Karpas-422 (cell line): ENCODE data around the gene IL1A. TPM values are rescaled to one million over a fixed set of nuclear protein-coding genes. Genes with fewer than 3 reads are reported as not detected.

Experiments used
- DNase-seq: peaks from one replicate; pipeline ENCODE4 v3.0.0-alpha.2; 2015
- H2AFZ ChIP-seq: fragments of 200-600 bp; sonication (generic); 2 replicates; pipeline ENCODE4 v1.6.1; 2014; ENCODE audit warnings: antibody characterized with exemption, low read length, mixed read lengths
- H3K27ac ChIP-seq: fragments of 200-600 bp; sonication (generic); 2 replicates; pipeline ENCODE4 v1.5.1; 2014; ENCODE audit warnings: mild to moderate bottlenecking, low read length, moderate library complexity
- H3K27me3 ChIP-seq: fragments of 200-600 bp; sonication (generic); 2 replicates; pipeline ENCODE4 v1.6.1; 2014; ENCODE audit warnings: low read length, mixed read lengths
- H3K36me3 ChIP-seq: fragments of 200-600 bp; sonication (generic); 2 replicates; pipeline ENCODE4 v1.6.1; 2014; ENCODE audit warnings: low read length, mixed read lengths; ENCODE audit not compliant: insufficient read depth
- H3K4me1 ChIP-seq: fragments of 200-600 bp; sonication (generic); 2 replicates; pipeline ENCODE4 v1.6.1; 2014; ENCODE audit warnings: mild to moderate bottlenecking, low read length, mixed read lengths
- H3K4me2 ChIP-seq: fragments of 200-600 bp; sonication (generic); 2 replicates; pipeline ENCODE4 v1.6.1; 2014; ENCODE audit warnings: low read length, low read depth, mild to moderate bottlenecking; ENCODE audit not compliant: poor library complexity, severe bottlenecking
- H3K4me3 ChIP-seq: fragments of 200-600 bp; sonication (generic); 2 replicates; pipeline ENCODE4 v1.5.1; 2014; ENCODE audit warnings: mild to moderate bottlenecking, antibody characterized with exemption, low read length, mixed read lengths
- H3K79me2 ChIP-seq: fragments of 200-600 bp; sonication (generic); 2 replicates; pipeline ENCODE4 v1.6.1; 2014; ENCODE audit warnings: mild to moderate bottlenecking, low read length, mixed read lengths
- H3K9ac ChIP-seq: fragments of 200-600 bp; sonication (generic); 2 replicates; pipeline ENCODE4 v1.6.0; 2014; ENCODE audit warnings: low read length
- H3K9me2 ChIP-seq: fragments of 200-600 bp; sonication (generic), shearing (Covaris generic); replicated peaks from 2 replicates; pipeline ENCODE4 v1.6.0; 2014; ENCODE audit warnings: mild to moderate bottlenecking, low read length, moderate library complexity; ENCODE audit not compliant: insufficient read depth
- H3K9me3 ChIP-seq: fragments of 300-700, 200-600 bp; sonication (generic); 2 replicates; pipeline ENCODE4 v1.6.1; 2014; ENCODE audit warnings: low read length, mixed read lengths
- H4K20me1 ChIP-seq: fragments of 200-600 bp; sonication (generic); 2 replicates; pipeline ENCODE4 v1.6.1; 2014; ENCODE audit warnings: mild to moderate bottlenecking, antibody characterized with exemption, low read length, low read depth; ENCODE audit not compliant: insufficient read depth
- total RNA-seq: library from RNA; depleted of rRNA; stranded (reverse); fragments of >200 nt; shearing (Covaris generic); gene quantifications from 2 replicates; pipeline ENCODE4 v1.2.3, GENCODE V29; 2014; ENCODE audit warnings: low replicate concordance

IL1A gene
- total RNA-seq, 1 experiment from 2014 or later = 0.15 TPM

- Histone ChIP-seq H3K9ac (no peak overlapping the region), H3K79me2 (no peaks in the 10 kb centered on the region; the same call in 1 of the 2 replicates), H3K36me3 (peaks cover 54% of the 10 kb centered on the region), H3K9me3 (no peaks in the 10 kb centered on the region), H4K20me1 (no peaks in the 10 kb centered on the region), H3K4me2 (no peak overlapping the region), H2AFZ (no peak overlapping the region), H3K9me2 (no peaks in the 10 kb centered on the region), H3K4me1 (no peaks in the 10 kb centered on the region), H3K27ac (no peak overlapping the region), H3K27me3 (no peaks in the 10 kb centered on the region), H3K4me3 (no peak overlapping the region)
- DNase-seq = no peak
These were observed 43.8 kb downstream of the IL1A start for GRCh38 chr2:112740527-112740926.

GRCh38 chr2:112737542-112738232, 46.6 kb downstream of the IL1A start:
- DNase-seq = no peak
- no peak overlapping the region for H3K4me2 ChIP-seq
- H3K36me3 ChIP-seq = peaks cover 45% of the 10 kb centered on the region
- no peaks in the 10 kb centered on the region for H3K4me1 ChIP-seq
- H4K20me1 ChIP-seq = no peaks in the 10 kb centered on the region
- H3K9ac ChIP-seq = no peak overlapping the region
- H3K9me3 ChIP-seq = no peaks in the 10 kb centered on the region
- H3K4me3 ChIP-seq = no peak overlapping the region
- H3K79me2 ChIP-seq = no peaks in the 10 kb centered on the region
- H3K27ac ChIP-seq = no peak overlapping the region
- no peaks in the 10 kb centered on the region for H3K9me2 ChIP-seq
- no peaks in the 10 kb centered on the region for H3K27me3 ChIP-seq
- no peak overlapping the region for H2AFZ ChIP-seq

- Histone ChIP-seq H3K9me3 (no peaks in the 10 kb centered on the region), H3K4me3 (no peak overlapping the region), H3K4me1 (no peaks in the 10 kb centered on the region), H2AFZ (no peak overlapping the region), H3K9me2 (no peaks in the 10 kb centered on the region), H3K4me2 (no peak overlapping the region), H3K9ac (no peak overlapping the region), H3K36me3 (peaks cover 13% of the 10 kb centered on the region; the same call in 1 of the 2 replicates), H3K27ac (no peak overlapping the region), H3K27me3 (no peaks in the 10 kb centered on the region), H4K20me1 (no peaks in the 10 kb centered on the region), H3K79me2 (no peaks in the 10 kb centered on the region)
- DNase-seq = no peak
These were observed 50.4 kb downstream of the IL1A start for GRCh38 chr2:112733871-112734270.

- H2AFZ ChIP-seq = no peak overlapping the region
- no peak overlapping the region for H3K27ac ChIP-seq
- no peaks in the 10 kb centered on the region for H3K9me2 ChIP-seq
- H3K4me2 ChIP-seq = no peak overlapping the region
- no peaks in the 10 kb centered on the region for H3K4me1 ChIP-seq
- H3K79me2 ChIP-seq = no peaks in the 10 kb centered on the region
- H3K4me3 ChIP-seq = no peak overlapping the region
- H4K20me1 ChIP-seq = no peaks in the 10 kb centered on the region
- DNase-seq = no peak
- H3K9me3 ChIP-seq = no peaks in the 10 kb centered on the region
- peaks cover 10% of the 10 kb centered on the region; the same call in 1 of the 2 replicates for H3K36me3 ChIP-seq
- H3K27me3 ChIP-seq = no peaks in the 10 kb centered on the region
- H3K9ac ChIP-seq = no peak overlapping the region
These were observed 50.8 kb downstream of the IL1A start for GRCh38 chr2:112733456-112733855.

GRCh38 chr2:112731479-112731878, 52.8 kb downstream of the IL1A start:
- Histone ChIP-seq H3K4me2 (no peak overlapping the region), H2AFZ (no peak overlapping the region), H4K20me1 (no peaks in the 10 kb centered on the region), H3K4me3 (no peak overlapping the region), H3K9ac (no peak overlapping the region), H3K27me3 (no peaks in the 10 kb centered on the region), H3K79me2 (no peaks in the 10 kb centered on the region), H3K36me3 (no peaks in the 10 kb centered on the region), H3K27ac (no peak overlapping the region), H3K9me3 (no peaks in the 10 kb centered on the region), H3K4me1 (peaks cover 1% of the 10 kb centered on the region), H3K9me2 (no peaks in the 10 kb centered on the region)
- no peak for DNase-seq

- Histone ChIP-seq H3K79me2 (no peaks in the 10 kb centered on the region), H3K27me3 (no peaks in the 10 kb centered on the region), H3K9me3 (no peaks in the 10 kb centered on the region), H3K4me1 (peaks cover 8% of the 10 kb centered on the region), H3K27ac (no peak overlapping the region), H3K36me3 (no peaks in the 10 kb centered on the region), H3K9me2 (no peaks in the 10 kb centered on the region), H3K4me2 (no peak overlapping the region), H3K4me3 (no peak overlapping the region), H2AFZ (no peak overlapping the region), H3K9ac (no peak overlapping the region), H4K20me1 (no peaks in the 10 kb centered on the region)
- DNase-seq = no peak
These were observed 53.5 kb downstream of the IL1A start for GRCh38 chr2:112730791-112731190.

- Histone ChIP-seq H4K20me1 (no peaks in the 10 kb centered on the region), H3K9ac (no peak overlapping the region), H3K4me3 (no peak overlapping the region), H3K4me2 (no peak overlapping the region), H3K9me2 (no peaks in the 10 kb centered on the region), H3K9me3 (no peaks in the 10 kb centered on the region), H2AFZ (no peak overlapping the region), H3K79me2 (no peaks in the 10 kb centered on the region), H3K27ac (no peak overlapping the region), H3K27me3 (no peaks in the 10 kb centered on the region), H3K36me3 (no peaks in the 10 kb centered on the region), H3K4me1 (peaks cover 8% of the 10 kb centered on the region)
- no peak for DNase-seq
These were observed 54.1 kb downstream of the IL1A start for GRCh38 chr2:112730216-112730615.

GRCh38 chr2:112728378-112729175, 55.7 kb downstream of the IL1A start:
- Histone ChIP-seq H3K4me2 (no peak overlapping the region), H3K9me2 (no peaks in the 10 kb centered on the region), H3K27ac (no peak overlapping the region), H2AFZ (no peak overlapping the region), H3K9ac (no peak overlapping the region), H3K27me3 (no peaks in the 10 kb centered on the region), H3K4me3 (no peak overlapping the region), H3K79me2 (no peaks in the 10 kb centered on the region), H3K9me3 (no peaks in the 10 kb centered on the region), H3K36me3 (no peaks in the 10 kb centered on the region), H3K4me1 (peaks cover 8% of the 10 kb centered on the region), H4K20me1 (no peaks in the 10 kb centered on the region)
- no peak for DNase-seq
